Neural progenitor cell (in vitro differentiated cells): ENCODE measurements around the gene NR2F1. TPM values are rescaled to one million over a fixed set of nuclear protein-coding genes. Genes with fewer than 3 reads are reported as not detected.

ENCODE experiments used
- DNase-seq: peaks from one replicate; pipeline ENCODE4 v3.0.0-alpha.2; 2016; ENCODE audit warnings: low spot score
- H2AFZ ChIP-seq: fragments of 200-600 bp; sonication (generic); replicated peaks from 2 replicates; pipeline ENCODE4 v1.6.1; 2016; ENCODE audit warnings: antibody characterized with exemption
- H3F3A ChIP-seq: fragments of 200-600 bp; sonication (generic); 2 replicates; pipeline ENCODE4 v1.6.1; 2016; ENCODE audit warnings: antibody characterized with exemption, low read depth
- H3K27ac ChIP-seq: fragments of 200-600 bp; sonication (generic); 2 replicates; pipeline ENCODE4 v1.5.1; 2016; ENCODE audit warnings: mild to moderate bottlenecking
- H3K27me3 ChIP-seq: fragments of 200-600 bp; sonication (generic); 2 replicates; pipeline ENCODE4 v1.6.1; 2016; ENCODE audit warnings: mild to moderate bottlenecking, moderate library complexity
- H3K36me3 ChIP-seq: fragments of 200-600 bp; sonication (generic); 2 replicates; pipeline ENCODE4 v1.5.1; 2016
- H3K4me1 ChIP-seq: fragments of 200-600 bp; sonication (generic); 2 replicates; pipeline ENCODE4 v1.6.1; 2016; ENCODE audit warnings: mixed run types
- H3K4me2 ChIP-seq: fragments of 200-600 bp; sonication (generic); 2 replicates; pipeline ENCODE4 v1.6.1; 2016
- H3K4me3 ChIP-seq: fragments of 200-600 bp; sonication (generic); 2 replicates; pipeline ENCODE4 v1.5.1; 2016
- H3K79me2 ChIP-seq: fragments of 200-600 bp; sonication (generic); 2 replicates; pipeline ENCODE4 v1.6.1; 2016; ENCODE audit warnings: low read depth
- H3K9ac ChIP-seq: fragments of 200-600 bp; sonication (generic); 2 replicates; pipeline ENCODE4 v1.6.1; 2016
- H3K9me3 ChIP-seq: fragments of 200-600 bp; sonication (generic); 2 replicates; pipeline ENCODE4 v1.5.1; 2016; ENCODE audit warnings: low read depth
- H4K20me1 ChIP-seq: fragments of 200-600 bp; sonication (generic); 2 replicates; pipeline ENCODE4 v1.6.1; 2016; ENCODE audit warnings: low read depth
- H3K27ac Mint-ChIP-seq: 3 replicates; pipeline ENCODE4 v1.8.0; 2021; ENCODE audit warnings: mixed read lengths
- H3K27me3 Mint-ChIP-seq: 2 replicates; pipeline ENCODE4 v1.8.0; 2022; ENCODE audit warnings: low read depth, mild to moderate bottlenecking, inconsistent platforms, moderate library complexity, mixed read lengths; ENCODE audit not compliant: insufficient read depth
- H3K36me3 Mint-ChIP-seq: 3 replicates; pipeline ENCODE4 v1.8.0; 2021; ENCODE audit warnings: mixed read lengths
- H3K4me1 Mint-ChIP-seq: 3 replicates; pipeline ENCODE4 v1.8.0; 2021; ENCODE audit warnings: mixed read lengths
- H3K4me3 Mint-ChIP-seq: 3 replicates; pipeline ENCODE4 v1.8.0; 2021; ENCODE audit warnings: mild to moderate bottlenecking, moderate library complexity, mixed read lengths
- H3K9me3 Mint-ChIP-seq: 3 replicates; pipeline ENCODE4 v1.8.0; 2020; ENCODE audit warnings: mixed read lengths
- CTCF ChIP-seq: fragments of 200-600 bp; sonication (generic); IDR thresholded peaks from 2 replicates; pipeline ENCODE4 v1.5.1; 2017; ENCODE audit warnings: antibody characterized with exemption, mild to moderate bottlenecking
- EZH2 ChIP-seq: fragments of 200-600 bp; sonication (generic); IDR thresholded peaks from 2 replicates; pipeline ENCODE4 v1.6.1; 2017; ENCODE audit warnings: antibody characterized with exemption, mild to moderate bottlenecking, moderate library complexity
- EZH2phosphoT487 ChIP-seq: fragments of 200-600 bp; sonication (generic); IDR thresholded peaks from 2 replicates; pipeline ENCODE4 v1.6.1; 2017; ENCODE audit warnings: antibody characterized with exemption
- total RNA-seq: library from RNA; depleted of rRNA; stranded (reverse); fragments of >200 nt; gene quantifications from 2 replicates; pipeline ENCODE4 v1.2.3, GENCODE V29; 2015; ENCODE audit warnings: low replicate concordance

NR2F1 gene
- total RNA-seq, 1 donor from 2014 or later = 9.1 TPM

DNA sequence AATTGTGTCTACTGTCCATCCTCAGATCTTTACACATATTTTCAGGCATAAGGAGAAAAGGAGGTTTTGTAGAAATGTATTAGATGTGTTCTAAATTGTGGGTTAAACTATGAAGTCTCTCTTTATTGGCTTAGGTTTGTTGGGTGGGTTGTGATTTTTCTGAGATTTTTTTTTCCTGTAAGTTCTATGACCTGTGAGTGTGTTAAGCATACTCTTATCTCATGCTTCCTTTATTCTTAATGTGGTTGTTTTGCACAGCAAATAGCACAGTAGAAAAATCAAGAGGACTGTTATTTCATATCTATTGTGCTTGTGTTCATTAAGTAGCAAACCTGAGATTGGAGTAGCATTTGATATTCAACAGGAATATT is 23.3 kb downstream of the NR2F1 start:
- Histone ChIP-seq H3K9me3 (no peaks in the 10 kb centered on the region), H3K4me2 (no peak overlapping the region), H3K27ac (no peak overlapping the region), H3K27me3 (peaks cover 100% of the 10 kb centered on the region), H3F3A (peaks cover 47% of the 10 kb centered on the region), H2AFZ (no peak overlapping the region), H3K79me2 (no peaks in the 10 kb centered on the region), H3K9ac (no peak overlapping the region), H3K36me3 (no peaks in the 10 kb centered on the region), H3K4me1 (peaks cover 33% of the 10 kb centered on the region), H3K4me3 (no peak overlapping the region), H4K20me1 (peaks cover 72% of the 10 kb centered on the region)
- TF ChIP-seq EZH2 (no peak), EZH2phosphoT487 (no peak), CTCF (no peak)
- no peak for DNase-seq
- no peaks in the 10 kb centered on the region for H3K9me3 Mint-ChIP-seq
- H3K36me3 Mint-ChIP-seq = no peaks in the 10 kb centered on the region
- H3K4me1 Mint-ChIP-seq = peaks cover 68% of the 10 kb centered on the region
- peak overlapping the region; percentile 35 for H3K27ac Mint-ChIP-seq
- peaks cover 62% of the 10 kb centered on the region for H3K27me3 Mint-ChIP-seq
- H3K4me3 Mint-ChIP-seq = peak overlapping the region; percentile 74

DNA sequence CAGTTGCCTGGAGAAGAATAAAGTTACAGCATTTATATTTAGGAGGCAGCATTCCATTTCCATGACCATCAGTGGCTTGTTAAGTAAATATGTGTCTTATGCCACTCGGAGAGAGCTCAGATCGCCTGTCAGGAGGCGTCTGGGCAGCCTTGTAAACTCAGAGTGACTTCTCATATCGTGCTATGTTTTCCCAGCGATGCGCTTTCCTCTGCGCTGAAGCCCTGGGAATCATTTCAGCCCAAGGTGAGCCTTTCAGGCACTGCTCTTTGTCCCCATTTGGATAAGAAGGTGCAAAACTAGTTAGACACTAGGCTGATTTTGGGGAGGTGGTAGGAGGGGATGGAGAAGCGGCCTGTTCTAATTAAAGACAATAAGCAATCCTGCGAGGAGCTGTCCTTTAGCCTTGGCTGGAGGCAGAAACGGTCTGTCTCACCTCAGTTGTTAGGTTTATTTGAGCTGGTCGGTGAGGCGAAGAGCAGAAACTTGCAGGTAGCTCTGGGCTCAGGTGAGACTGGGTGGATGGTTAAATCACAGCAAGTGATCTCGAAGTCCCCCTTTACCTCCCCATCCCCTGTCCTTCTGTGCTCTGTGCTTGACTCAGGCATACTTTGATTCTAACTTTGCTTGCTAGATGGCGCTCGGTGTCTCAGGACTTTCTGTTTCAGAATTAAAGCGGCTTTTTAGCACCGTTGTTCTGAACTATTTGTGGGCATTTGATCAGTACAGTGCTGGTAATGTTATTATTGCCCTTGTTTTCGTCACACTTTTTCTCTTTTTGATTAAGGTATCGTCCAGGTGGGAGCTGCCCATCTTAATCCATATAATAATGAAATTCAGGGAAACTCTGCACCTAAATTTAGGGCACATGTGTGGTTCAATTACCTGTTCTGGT is 24.6 kb downstream of the NR2F1 start:
- Histone ChIP-seq H2AFZ (no peak overlapping the region), H3K27me3 (peaks cover 100% of the 10 kb centered on the region), H3K27ac (no peak overlapping the region)

DNA sequence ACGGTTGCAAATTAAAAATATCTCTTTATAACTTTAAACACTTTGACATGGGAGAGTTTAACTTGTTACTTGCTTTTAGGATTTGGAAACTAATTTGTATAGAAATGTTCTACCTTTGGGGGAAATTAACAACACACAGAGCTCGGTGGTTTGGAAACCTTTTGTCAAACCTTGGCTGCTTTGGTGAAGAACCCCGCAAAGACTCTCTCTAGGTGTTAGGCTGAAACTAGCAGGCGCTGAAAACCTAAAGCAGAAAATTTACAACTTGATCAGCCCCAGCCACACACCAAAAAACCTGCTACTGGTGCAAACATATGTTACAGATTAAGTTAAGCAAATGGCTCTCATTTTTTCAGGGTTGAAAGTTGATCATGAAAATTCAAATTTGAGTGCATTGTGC is 25.8 kb downstream of the NR2F1 start:
- Histone ChIP-seq H3K27me3 (peaks cover 100% of the 10 kb centered on the region), H2AFZ (no peak overlapping the region), H3K9ac (no peak overlapping the region), H3K4me1 (peaks cover 28% of the 10 kb centered on the region), H3K36me3 (no peaks in the 10 kb centered on the region), H3K27ac (no peak overlapping the region), H4K20me1 (peaks cover 69% of the 10 kb centered on the region), H3F3A (peaks cover 44% of the 10 kb centered on the region), H3K79me2 (no peaks in the 10 kb centered on the region), H3K4me3 (no peak overlapping the region), H3K4me2 (no peak overlapping the region), H3K9me3 (no peaks in the 10 kb centered on the region)
- TF ChIP-seq EZH2 = no peak
- no peak for TF ChIP-seq CTCF
- TF ChIP-seq EZH2phosphoT487 = no peak
- H3K27ac Mint-ChIP-seq = no peak overlapping the region
- DNase-seq = peak; percentile 31
- H3K36me3 Mint-ChIP-seq = no peaks in the 10 kb centered on the region
- peaks cover 76% of the 10 kb centered on the region for H3K4me1 Mint-ChIP-seq
- no peaks in the 10 kb centered on the region for H3K9me3 Mint-ChIP-seq
- H3K4me3 Mint-ChIP-seq = no peak overlapping the region
- peaks cover 68% of the 10 kb centered on the region for H3K27me3 Mint-ChIP-seq

More for the DNA sequence above, 24.6 kb downstream of the NR2F1 start:
- H3K4me1 ChIP-seq = peaks cover 35% of the 10 kb centered on the region
- Mint-ChIP-seq H3K4me1 (peaks cover 77% of the 10 kb centered on the region), H3K9me3 (no peaks in the 10 kb centered on the region), H3K27ac (peak overlapping the region; percentile 88), H3K4me3 (peak overlapping the region; percentile 83), H3K36me3 (no peaks in the 10 kb centered on the region), H3K27me3 (peaks cover 62% of the 10 kb centered on the region)
- H3K9ac ChIP-seq = no peak overlapping the region
- peak; percentile 84 for DNase-seq
- H3K9me3 ChIP-seq = no peaks in the 10 kb centered on the region
- no peaks in the 10 kb centered on the region for H3K79me2 ChIP-seq
- H3K4me2 ChIP-seq = peak overlapping the region; percentile 72
- H3K36me3 ChIP-seq = no peaks in the 10 kb centered on the region
- H4K20me1 ChIP-seq = peaks cover 71% of the 10 kb centered on the region
- peak overlapping the region; percentile 33 for H3K4me3 ChIP-seq
- no peak for TF ChIP-seq EZH2phosphoT487
- TF ChIP-seq CTCF = peak; percentile 72
- peak; percentile 40 for TF ChIP-seq EZH2
- H3F3A ChIP-seq = peaks cover 49% of the 10 kb centered on the region
